SU-DHL-6 (cell line): ENCODE data around the gene ZNF581.

Experiments
- EZH2phosphoT487 ChIP-seq: fragments of 200-600 bp; sonication (generic), shearing (Covaris generic); conservative IDR thresholded peaks from 2 replicates; pipeline ENCODE4 v1.6.1; 2018; ENCODE audit warnings: mild to moderate bottlenecking, antibody characterized with exemption, low read length, moderate library complexity, mixed read lengths
- TF ChIP-seq, protein P1 (sequence below): fragments of 200-600 bp; sonication (generic); IDR thresholded peaks from one replicate; pipeline ENCODE4 v1.5.1; 2017; ENCODE audit warnings: antibody characterized with exemption, mild to moderate bottlenecking, low read length, moderate library complexity; ENCODE audit not compliant: insufficient read depth, poor library complexity, severe bottlenecking

DNA sequence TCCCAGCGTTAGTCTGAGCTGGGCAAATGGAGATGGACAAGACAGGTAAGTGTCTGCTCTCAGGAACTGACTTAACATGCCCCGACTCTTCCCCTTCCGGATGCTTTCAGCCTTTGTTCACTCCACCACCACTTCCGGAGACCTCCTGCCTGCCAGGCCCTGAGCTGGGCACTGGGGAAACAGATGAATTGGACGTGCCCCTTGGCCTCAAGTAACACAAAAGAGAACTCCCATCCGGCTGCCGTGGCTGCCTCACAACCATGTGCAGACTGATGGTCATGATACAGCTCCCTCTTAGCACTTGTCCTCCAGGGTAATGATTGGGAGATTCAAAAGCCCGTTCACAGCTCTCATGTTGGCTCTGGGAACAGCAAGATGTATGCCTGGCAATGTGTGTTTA is 26.0 kb upstream of the ZNF581 start:
- TF ChIP-seq, protein P1, sequence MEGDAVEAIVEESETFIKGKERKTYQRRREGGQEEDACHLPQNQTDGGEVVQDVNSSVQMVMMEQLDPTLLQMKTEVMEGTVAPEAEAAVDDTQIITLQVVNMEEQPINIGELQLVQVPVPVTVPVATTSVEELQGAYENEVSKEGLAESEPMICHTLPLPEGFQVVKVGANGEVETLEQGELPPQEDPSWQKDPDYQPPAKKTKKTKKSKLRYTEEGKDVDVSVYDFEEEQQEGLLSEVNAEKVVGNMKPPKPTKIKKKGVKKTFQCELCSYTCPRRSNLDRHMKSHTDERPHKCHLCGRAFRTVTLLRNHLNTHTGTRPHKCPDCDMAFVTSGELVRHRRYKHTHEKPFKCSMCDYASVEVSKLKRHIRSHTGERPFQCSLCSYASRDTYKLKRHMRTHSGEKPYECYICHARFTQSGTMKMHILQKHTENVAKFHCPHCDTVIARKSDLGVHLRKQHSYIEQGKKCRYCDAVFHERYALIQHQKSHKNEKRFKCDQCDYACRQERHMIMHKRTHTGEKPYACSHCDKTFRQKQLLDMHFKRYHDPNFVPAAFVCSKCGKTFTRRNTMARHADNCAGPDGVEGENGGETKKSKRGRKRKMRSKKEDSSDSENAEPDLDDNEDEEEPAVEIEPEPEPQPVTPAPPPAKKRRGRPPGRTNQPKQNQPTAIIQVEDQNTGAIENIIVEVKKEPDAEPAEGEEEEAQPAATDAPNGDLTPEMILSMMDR = no peak
- TF ChIP-seq EZH2phosphoT487 = no peak
